Measurements from ENCODE around the gene MOB3A. TPM values are rescaled to one million over a fixed set of nuclear protein-coding genes. Genes with fewer than 3 reads are reported as not detected.

The MOB3A gene
- total RNA-seq, 1 experiment from 2014 or later, result 11.7 TPM

DNA sequence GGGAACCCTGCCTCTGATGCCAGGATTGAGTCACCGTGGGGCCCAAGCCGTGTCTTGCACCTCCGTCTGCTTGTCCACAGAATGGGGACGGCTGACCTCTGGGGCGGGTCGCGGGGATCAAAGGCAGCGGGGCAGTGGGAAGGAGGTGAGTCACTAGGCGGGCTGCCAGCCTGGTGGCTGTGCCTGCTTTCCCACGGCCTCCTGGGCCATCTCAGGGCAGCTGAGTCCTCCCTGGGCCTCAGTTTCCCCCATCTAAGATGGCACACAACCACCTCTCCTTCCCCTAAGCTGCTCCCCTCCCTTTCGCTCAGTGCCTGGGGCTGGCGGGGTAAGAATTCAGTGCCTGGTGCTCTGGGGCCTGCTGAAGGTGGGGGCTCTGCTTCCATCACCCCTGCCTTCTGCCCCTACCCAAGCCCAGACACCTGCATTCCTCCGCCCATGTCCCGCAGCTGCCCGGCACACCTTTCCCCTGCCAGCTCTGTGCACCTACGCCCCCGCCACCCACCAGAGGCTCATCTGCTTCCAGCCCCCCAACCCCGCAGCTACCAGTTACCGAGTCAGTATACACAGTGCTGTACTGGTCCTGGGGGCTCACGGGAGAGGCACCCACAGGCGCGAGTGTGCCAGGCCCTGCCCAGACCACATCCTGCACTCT, 48.5 kb downstream of the MOB3A start:
- H3K9me3 ChIP-seq, result no peaks in the 10 kb centered on the region
- peaks cover 4% of the 10 kb centered on the region for H3K36me3 ChIP-seq (ENCODE audit: control insufficient read depth, insufficient read depth, low read length)
- no TSS peak for BruUV-seq (replicated peaks)
- peaks cover 37% of the 10 kb centered on the region for H3K36me3 Mint-ChIP-seq (ENCODE audit: insufficient read depth, unreplicated experiment)
- CTCF ChIA-PET, result no interaction called here
- no peak overlapping the region for H3K4me3 ChIP-seq (ENCODE audit: low read depth, low read length)
- H3K4me1 Mint-ChIP-seq (ENCODE audit: low read depth, unreplicated experiment), result no peaks in the 10 kb centered on the region
- TF ChIP-seq CTCF (IDR thresholded peaks at IDR 0.05; ENCODE audit: insufficient read depth in 1 of 2, low read depth in 1 of 2, low read length in 1 of 2, severe bottlenecking in 1 of 2, unreplicated experiment in 1 of 2), result no peak
- no peaks in the 10 kb centered on the region for H3K27me3 ChIP-seq (replicated peaks; ENCODE audit: control insufficient read depth, insufficient read depth, low read length)
- H3K4me3 Mint-ChIP-seq (ENCODE audit: unreplicated experiment), result no peak overlapping the region
- DNase-seq, result no peak
- H3K4me1 ChIP-seq, result peaks cover 17% of the 10 kb centered on the region
- intact Hi-C loops (cut with micrococcal nuclease; ENCODE audit: unreplicated experiment), result no loop called here
- POLR2A ChIA-PET, result interaction anchor here (0.6 kb wide), 1 partner anchor 98 kb away, joined by 3 read pairs; no protein-coding TSS in a partner anchor
- H3K9me3 Mint-ChIP-seq (ENCODE audit: unreplicated experiment), result no peaks in the 10 kb centered on the region
- H3K27me3 Mint-ChIP-seq (ENCODE audit: insufficient read depth, unreplicated experiment), result no peaks in the 10 kb centered on the region
- no peak overlapping the region for H3K27ac Mint-ChIP-seq (ENCODE audit: unreplicated experiment)

DNA sequence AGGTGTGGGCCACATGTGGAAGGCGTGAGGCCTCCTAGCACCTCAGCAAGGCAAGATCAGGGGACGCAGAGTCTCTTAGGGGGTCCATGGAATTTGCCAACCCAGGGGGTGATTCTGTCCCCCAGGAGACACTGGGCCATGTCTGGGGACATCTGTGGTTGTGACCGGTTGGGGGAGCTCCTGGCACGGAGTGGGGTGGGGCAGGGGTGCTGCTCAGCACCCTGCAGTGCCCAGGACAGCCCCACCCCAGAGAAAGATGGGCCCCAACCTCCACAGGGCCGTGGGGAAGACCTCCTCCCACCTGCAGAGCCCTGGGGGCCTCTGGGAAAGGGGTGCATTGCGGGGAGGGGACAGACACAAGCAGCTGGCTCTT, 49.1 kb downstream of the MOB3A start:
- Mint-ChIP-seq H3K27ac (ENCODE audit: unreplicated experiment) (no peak overlapping the region), H3K4me3 (ENCODE audit: unreplicated experiment) (no peak overlapping the region), H3K36me3 (ENCODE audit: insufficient read depth, unreplicated experiment) (peaks cover 42% of the 10 kb centered on the region), H3K4me1 (ENCODE audit: low read depth, unreplicated experiment) (no peaks in the 10 kb centered on the region), H3K27me3 (ENCODE audit: insufficient read depth, unreplicated experiment) (no peaks in the 10 kb centered on the region), H3K9me3 (ENCODE audit: unreplicated experiment) (no peaks in the 10 kb centered on the region)
- H3K36me3 ChIP-seq (ENCODE audit: control insufficient read depth, insufficient read depth, low read length), result peaks cover 4% of the 10 kb centered on the region
- TF ChIP-seq CTCF (IDR thresholded peaks at IDR 0.05; ENCODE audit: insufficient read depth in 1 of 2, low read depth in 1 of 2, low read length in 1 of 2, severe bottlenecking in 1 of 2, unreplicated experiment in 1 of 2), result no peak
- peaks cover 18% of the 10 kb centered on the region for H3K4me1 ChIP-seq
- intact Hi-C loops (cut with micrococcal nuclease; ENCODE audit: unreplicated experiment), result no loop called here
- H3K9me3 ChIP-seq, result no peaks in the 10 kb centered on the region
- ChIA-PET CTCF (no interaction called here), POLR2A (interaction anchor here (0.6 kb wide), 1 partner anchor 99 kb away, joined by 3 read pairs; no protein-coding TSS in a partner anchor)
- BruUV-seq (replicated peaks), result no TSS peak
- H3K4me3 ChIP-seq (ENCODE audit: low read depth, low read length), result no peak overlapping the region
- no peaks in the 10 kb centered on the region for H3K27me3 ChIP-seq (replicated peaks; ENCODE audit: control insufficient read depth, insufficient read depth, low read length)
- DNase-seq, result no peak

- ChIA-PET POLR2A (no interaction called here), CTCF (no interaction called here)
- Histone ChIP-seq H3K36me3 (ENCODE audit: control insufficient read depth, insufficient read depth, low read length) (peaks cover 4% of the 10 kb centered on the region), H3K9me3 (no peaks in the 10 kb centered on the region), H3K4me1 (peaks cover 11% of the 10 kb centered on the region; the same call in 1 of the 2 replicates), H3K27me3 (replicated peaks; ENCODE audit: control insufficient read depth, insufficient read depth, low read length) (no peaks in the 10 kb centered on the region), H3K4me3 (ENCODE audit: low read depth, low read length) (no peak overlapping the region)
- Mint-ChIP-seq H3K27me3 (ENCODE audit: insufficient read depth, unreplicated experiment) (no peaks in the 10 kb centered on the region), H3K27ac (ENCODE audit: unreplicated experiment) (no peak overlapping the region), H3K36me3 (ENCODE audit: insufficient read depth, unreplicated experiment) (peaks cover 38% of the 10 kb centered on the region), H3K9me3 (ENCODE audit: unreplicated experiment) (no peaks in the 10 kb centered on the region), H3K4me1 (ENCODE audit: low read depth, unreplicated experiment) (no peaks in the 10 kb centered on the region), H3K4me3 (ENCODE audit: unreplicated experiment) (no peak overlapping the region)
- no peak for TF ChIP-seq CTCF (IDR thresholded peaks at IDR 0.05; ENCODE audit: insufficient read depth in 1 of 2, low read depth in 1 of 2, low read length in 1 of 2, severe bottlenecking in 1 of 2, unreplicated experiment in 1 of 2)
- intact Hi-C loops (cut with micrococcal nuclease; ENCODE audit: unreplicated experiment), result no loop called here
- BruUV-seq (replicated peaks), result no TSS peak
- DNase-seq, result no peak
Observed at GRCh38 chr19:2046046-2046907, 49.8 kb downstream of the MOB3A start.

All from Caco-2 (cell line).